ENCODE data around the gene PRPH. TPM values are rescaled to one million over a fixed set of nuclear protein-coding genes. Genes with fewer than 3 reads are reported as not detected.

PRPH gene
- polyA plus RNA-seq, 2 of the 4 experiments (the other 2 are of a cell fraction) = 0.50 to 1.7 TPM

GRCh38 chr12:49347311-49348193 lies 52.6 kb downstream of the PRPH start (continued):
- no peak for TF ChIP-seq CHD4 (IDR thresholded peaks at IDR 0.05; ENCODE audit: borderline replicate concordance)
- no peak for TF ChIP-seq REST (IDR thresholded peaks at IDR 0.05)
- TF ChIP-seq HMGXB4 (CRISPR knock-in tag; IDR thresholded peaks at IDR 0.05; ENCODE audit: borderline replicate concordance) = no peak
- no peak for TF ChIP-seq ZSCAN20 (CRISPR knock-in tag; IDR thresholded peaks at IDR 0.05)
- no peak for TF ChIP-seq ESRRA (IDR thresholded peaks at IDR 0.05; ENCODE audit: borderline replicate concordance, low read length)
- no peak; the same call in 1 of the 2 replicates for TF ChIP-seq BHLHE40 (IDR thresholded peaks at IDR 0.05; ENCODE audit: low read depth, low read length)
- no peak for TF ChIP-seq CBX8 (IDR thresholded peaks at IDR 0.05)
- TF ChIP-seq USF2 (IDR thresholded peaks at IDR 0.05) = no peak
- no peak for TF ChIP-seq CEBPB (IDR thresholded peaks at IDR 0.05)
- no peak for TF ChIP-seq HES2 (IDR thresholded peaks at IDR 0.05)
- no peak for TF ChIP-seq HEYL (CRISPR knock-in tag; IDR thresholded peaks at IDR 0.05)
- no peak for TF ChIP-seq ZFP36 (IDR thresholded peaks at IDR 0.05; ENCODE audit: borderline replicate concordance, partially characterized antibody)
- no peak for TF ChIP-seq RCOR1 (IDR thresholded peaks at IDR 0.05; ENCODE audit: low read depth, low read length)
- TF ChIP-seq PBX3 (IDR thresholded peaks at IDR 0.05) = no peak
- TF ChIP-seq SMC3 (IDR thresholded peaks at IDR 0.05) = peak; percentile 74
- TF ChIP-seq KDM5A (IDR thresholded peaks at IDR 0.05) = no peak
- TF ChIP-seq CTCF (IDR thresholded peaks at IDR 0.05) = peak; percentile 98
- 0 out of 2 replicates have a peak, but pooled peaks have one; percentile 48 for TF ChIP-seq FOSB (CRISPR knock-in tag; IDR thresholded peaks at IDR 0.05)
- TF ChIP-seq HDAC2 (IDR thresholded peaks at IDR 0.05) = no peak
- peak; percentile 72 for TF ChIP-seq MAX (IDR thresholded peaks at IDR 0.05)
- no peak for TF ChIP-seq EHF (CRISPR knock-in tag; IDR thresholded peaks at IDR 0.05)
- TF ChIP-seq MAFK (IDR thresholded peaks at IDR 0.05; ENCODE audit: partially characterized antibody) = no peak
- TF ChIP-seq KDM1A (IDR thresholded peaks at IDR 0.05; ENCODE audit: low read depth) = no peak
- TF ChIP-seq NR3C1 (IDR thresholded peaks at IDR 0.05) = no peak
- TF ChIP-seq TP53 (CRISPR knock-in tag; IDR thresholded peaks at IDR 0.05) = no peak
- peak; percentile 92; the same call in 1 of the 2 replicates for TF ChIP-seq MAZ (IDR thresholded peaks at IDR 0.05; ENCODE audit: borderline replicate concordance, low read depth, low read length)
- TF ChIP-seq EP300 (IDR thresholded peaks at IDR 0.05) = no peak
- TF ChIP-seq CHD2 (IDR thresholded peaks at IDR 0.05; ENCODE audit: low read length, partially characterized antibody) = peak; percentile 28

All from A549 (cell line).